GM20431 (cell line): ENCODE data around the gene GPS1.

ENCODE experiments used
- in situ Hi-C: fragments of 300-500 bp; cut with MseI, MboI; formaldehyde crosslinking; loops from one replicate; pipeline ENCODE4 v1.15.0; 2020; ENCODE audit warnings: low sequenced_read_pairs; ENCODE audit not compliant: unreplicated experiment

Gene GPS1

GRCh38 chr17:82085031-82085861 is 33.5 kb downstream of the GPS1 start:
- in situ Hi-C loops = no loop called here

- in situ Hi-C loops = no loop called here
Observed at GRCh38 chr17:82085931-82086764, 34.5 kb downstream of the GPS1 start.

- in situ Hi-C loops = no loop called here
Observed at GRCh38 chr17:82086941-82087906, 35.5 kb downstream of the GPS1 start.

- in situ Hi-C loops = no loop called here
Observed at GRCh38 chr17:82087961-82088837, 36.5 kb downstream of the GPS1 start.

- in situ Hi-C loops = no loop called here
Observed at GRCh38 chr17:82088838-82089722, 37.4 kb downstream of the GPS1 start.

- in situ Hi-C loops = no loop called here
Observed at GRCh38 chr17:82089723-82090548, 38.2 kb downstream of the GPS1 start.

GRCh38 chr17:82090549-82091263 is 39.0 kb downstream of the GPS1 start:
- in situ Hi-C loops = no loop called here

GRCh38 chr17:82091264-82092066 is 39.8 kb downstream of the GPS1 start:
- in situ Hi-C loops = no loop called here

GRCh38 chr17:82092094-82092586 is 40.4 kb downstream of the GPS1 start:
- in situ Hi-C loops = no loop called here

GRCh38 chr17:82092628-82092994 is 40.9 kb downstream of the GPS1 start:
- in situ Hi-C loops = no loop called here

GRCh38 chr17:82092995-82093751 is 41.5 kb downstream of the GPS1 start:
- in situ Hi-C loops = no loop called here

GRCh38 chr17:82094931-82095776 is 43.5 kb downstream of the GPS1 start:
- in situ Hi-C loops = no loop called here

- in situ Hi-C loops = no loop called here
Observed at GRCh38 chr17:82095777-82096708, 44.3 kb downstream of the GPS1 start.
